ENCODE data around the gene EDN2.

Gene EDN2

DNA sequence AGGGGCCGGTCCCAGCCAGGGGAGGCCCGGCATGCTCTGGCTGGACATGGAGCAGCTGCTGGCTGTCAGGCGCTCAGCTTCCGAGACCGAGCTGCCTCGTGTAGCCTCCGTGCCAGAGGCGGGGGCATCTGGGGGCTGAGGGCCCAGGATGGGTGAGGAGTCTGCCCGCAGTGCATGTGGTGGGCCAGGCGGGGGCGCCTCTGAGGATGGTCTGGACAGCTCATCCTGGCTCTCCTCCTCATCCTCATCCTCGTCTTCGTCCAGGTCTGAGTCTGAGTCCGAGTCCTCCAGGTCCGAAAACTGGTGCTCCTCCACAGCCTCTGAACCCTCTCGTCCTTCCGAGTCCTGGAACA lies 28.9 kb upstream of the EDN2 start:
- TF ChIP-seq, protein P1, sequence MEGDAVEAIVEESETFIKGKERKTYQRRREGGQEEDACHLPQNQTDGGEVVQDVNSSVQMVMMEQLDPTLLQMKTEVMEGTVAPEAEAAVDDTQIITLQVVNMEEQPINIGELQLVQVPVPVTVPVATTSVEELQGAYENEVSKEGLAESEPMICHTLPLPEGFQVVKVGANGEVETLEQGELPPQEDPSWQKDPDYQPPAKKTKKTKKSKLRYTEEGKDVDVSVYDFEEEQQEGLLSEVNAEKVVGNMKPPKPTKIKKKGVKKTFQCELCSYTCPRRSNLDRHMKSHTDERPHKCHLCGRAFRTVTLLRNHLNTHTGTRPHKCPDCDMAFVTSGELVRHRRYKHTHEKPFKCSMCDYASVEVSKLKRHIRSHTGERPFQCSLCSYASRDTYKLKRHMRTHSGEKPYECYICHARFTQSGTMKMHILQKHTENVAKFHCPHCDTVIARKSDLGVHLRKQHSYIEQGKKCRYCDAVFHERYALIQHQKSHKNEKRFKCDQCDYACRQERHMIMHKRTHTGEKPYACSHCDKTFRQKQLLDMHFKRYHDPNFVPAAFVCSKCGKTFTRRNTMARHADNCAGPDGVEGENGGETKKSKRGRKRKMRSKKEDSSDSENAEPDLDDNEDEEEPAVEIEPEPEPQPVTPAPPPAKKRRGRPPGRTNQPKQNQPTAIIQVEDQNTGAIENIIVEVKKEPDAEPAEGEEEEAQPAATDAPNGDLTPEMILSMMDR (conservative IDR thresholded peaks at IDR 0.05; ENCODE audit: low read length): peak; percentile 69
- no peak for TF ChIP-seq EZH2phosphoT487 (IDR thresholded peaks at IDR 0.05; ENCODE audit: borderline replicate concordance)
- Histone ChIP-seq H3K9me3 (ENCODE audit: insufficient read depth, low read depth, low read length) (no peaks in the 10 kb centered on the region), H3K4me1 (ENCODE audit: insufficient read depth, low read length, poor library complexity, severe bottlenecking) (no peaks in the 10 kb centered on the region), H4K20me1 (ENCODE audit: insufficient read depth, low read length, poor library complexity, severe bottlenecking) (no peaks in the 10 kb centered on the region), H3K27me3 (ENCODE audit: insufficient read depth, low read length, poor library complexity, severe bottlenecking) (no peaks in the 10 kb centered on the region), H3K4me2 (ENCODE audit: low read depth, low read length, poor library complexity, severe bottlenecking) (no peak overlapping the region), H3K4me3 (ENCODE audit: low read length, poor library complexity, severe bottlenecking) (no peak overlapping the region), H3F3A (ENCODE audit: low read depth) (no peaks in the 10 kb centered on the region), H2AFZ (ENCODE audit: low read length) (no peak overlapping the region), H3K36me3 (ENCODE audit: insufficient read depth, low read length) (no peaks in the 10 kb centered on the region), H3K9ac (ENCODE audit: low read depth, low read length, poor library complexity, severe bottlenecking) (no peak overlapping the region), H3K79me2 (ENCODE audit: insufficient read depth, low read length) (no peaks in the 10 kb centered on the region), H3K9me2 (replicated peaks; ENCODE audit: low read depth, low read length) (no peaks in the 10 kb centered on the region)

DNA sequence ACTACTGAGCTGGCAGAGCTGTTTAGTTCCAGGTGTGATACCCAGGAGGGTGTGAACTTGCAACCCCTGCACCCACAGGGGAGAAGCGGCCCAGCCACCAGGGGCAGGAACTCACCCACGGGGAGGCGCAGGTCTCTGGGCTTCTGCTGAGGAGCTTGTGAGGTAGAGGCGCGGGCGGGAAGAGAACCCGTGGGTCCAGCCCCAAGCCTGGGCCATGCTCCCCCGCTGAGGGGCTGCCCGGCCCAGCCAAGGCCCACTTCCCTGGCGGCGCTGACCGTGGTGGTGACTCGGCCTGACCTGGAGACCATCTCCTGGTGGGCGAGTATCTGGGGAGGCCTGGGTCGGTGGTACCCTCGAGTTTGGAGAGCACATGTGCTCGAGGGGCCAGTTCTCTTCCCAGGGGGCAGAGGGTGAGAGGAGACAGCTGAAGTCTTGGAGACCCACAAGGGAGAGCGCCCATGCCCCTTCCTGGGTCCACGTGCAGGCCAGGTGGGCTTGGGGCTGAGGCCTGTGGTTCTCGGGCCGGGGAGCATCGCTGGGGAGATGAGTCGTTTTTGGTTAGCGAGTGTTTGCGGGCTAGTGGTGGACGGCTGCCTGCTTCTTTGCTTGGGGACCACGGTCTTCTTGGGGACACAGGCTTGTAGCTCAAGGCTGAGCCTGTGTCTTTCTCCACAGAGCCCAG lies 28.4 kb upstream of the EDN2 start:
- Histone ChIP-seq H3K27me3 (ENCODE audit: insufficient read depth, low read length, poor library complexity, severe bottlenecking) (no peaks in the 10 kb centered on the region), H3F3A (ENCODE audit: low read depth) (no peaks in the 10 kb centered on the region), H4K20me1 (ENCODE audit: insufficient read depth, low read length, poor library complexity, severe bottlenecking) (no peaks in the 10 kb centered on the region), H2AFZ (ENCODE audit: low read length) (no peak overlapping the region), H3K9me3 (ENCODE audit: insufficient read depth, low read depth, low read length) (no peaks in the 10 kb centered on the region), H3K9ac (ENCODE audit: low read depth, low read length, poor library complexity, severe bottlenecking) (no peak overlapping the region), H3K4me2 (ENCODE audit: low read depth, low read length, poor library complexity, severe bottlenecking) (no peak overlapping the region), H3K4me1 (ENCODE audit: insufficient read depth, low read length, poor library complexity, severe bottlenecking) (no peaks in the 10 kb centered on the region), H3K4me3 (ENCODE audit: low read length, poor library complexity, severe bottlenecking) (no peak overlapping the region), H3K9me2 (replicated peaks; ENCODE audit: low read depth, low read length) (no peaks in the 10 kb centered on the region), H3K36me3 (ENCODE audit: insufficient read depth, low read length) (no peaks in the 10 kb centered on the region), H3K79me2 (ENCODE audit: insufficient read depth, low read length) (no peaks in the 10 kb centered on the region)
- TF ChIP-seq, protein P1 (conservative IDR thresholded peaks at IDR 0.05; ENCODE audit: low read length): no peak
- no peak for TF ChIP-seq EZH2phosphoT487 (IDR thresholded peaks at IDR 0.05; ENCODE audit: borderline replicate concordance)

DNA sequence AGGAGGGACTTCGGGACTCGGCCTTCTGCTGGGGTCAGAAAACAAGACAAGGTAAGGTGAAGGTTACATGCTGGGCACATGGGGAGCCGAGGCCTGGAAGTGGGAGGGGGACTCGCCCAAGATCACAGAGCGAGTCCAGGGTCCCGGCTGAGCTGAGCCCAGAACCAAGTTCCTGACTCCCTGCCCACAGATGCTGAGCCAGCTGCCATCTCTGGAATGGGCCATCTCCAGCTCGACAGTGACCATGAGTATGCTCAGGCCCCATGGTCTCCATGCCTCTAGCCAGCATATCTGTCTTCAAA lies 26.7 kb upstream of the EDN2 start:
- H3K4me2 ChIP-seq (ENCODE audit: low read depth, low read length, poor library complexity, severe bottlenecking): no peak overlapping the region
- no peak overlapping the region for H2AFZ ChIP-seq (ENCODE audit: low read length)
- no peak overlapping the region for H3K4me3 ChIP-seq (ENCODE audit: low read length, poor library complexity, severe bottlenecking)
- H3K4me1 ChIP-seq (ENCODE audit: insufficient read depth, low read length, poor library complexity, severe bottlenecking): no peaks in the 10 kb centered on the region
- no peaks in the 10 kb centered on the region for H4K20me1 ChIP-seq (ENCODE audit: insufficient read depth, low read length, poor library complexity, severe bottlenecking)
- TF ChIP-seq EZH2phosphoT487 (IDR thresholded peaks at IDR 0.05; ENCODE audit: borderline replicate concordance): no peak
- H3K9me2 ChIP-seq (replicated peaks; ENCODE audit: low read depth, low read length): no peaks in the 10 kb centered on the region
- H3K27me3 ChIP-seq (ENCODE audit: insufficient read depth, low read length, poor library complexity, severe bottlenecking): no peaks in the 10 kb centered on the region
- no peak overlapping the region for H3K9ac ChIP-seq (ENCODE audit: low read depth, low read length, poor library complexity, severe bottlenecking)
- no peaks in the 10 kb centered on the region for H3F3A ChIP-seq (ENCODE audit: low read depth)
- H3K79me2 ChIP-seq (ENCODE audit: insufficient read depth, low read length): no peaks in the 10 kb centered on the region
- H3K36me3 ChIP-seq (ENCODE audit: insufficient read depth, low read length): no peaks in the 10 kb centered on the region
- no peaks in the 10 kb centered on the region for H3K9me3 ChIP-seq (ENCODE audit: insufficient read depth, low read depth, low read length)

DNA sequence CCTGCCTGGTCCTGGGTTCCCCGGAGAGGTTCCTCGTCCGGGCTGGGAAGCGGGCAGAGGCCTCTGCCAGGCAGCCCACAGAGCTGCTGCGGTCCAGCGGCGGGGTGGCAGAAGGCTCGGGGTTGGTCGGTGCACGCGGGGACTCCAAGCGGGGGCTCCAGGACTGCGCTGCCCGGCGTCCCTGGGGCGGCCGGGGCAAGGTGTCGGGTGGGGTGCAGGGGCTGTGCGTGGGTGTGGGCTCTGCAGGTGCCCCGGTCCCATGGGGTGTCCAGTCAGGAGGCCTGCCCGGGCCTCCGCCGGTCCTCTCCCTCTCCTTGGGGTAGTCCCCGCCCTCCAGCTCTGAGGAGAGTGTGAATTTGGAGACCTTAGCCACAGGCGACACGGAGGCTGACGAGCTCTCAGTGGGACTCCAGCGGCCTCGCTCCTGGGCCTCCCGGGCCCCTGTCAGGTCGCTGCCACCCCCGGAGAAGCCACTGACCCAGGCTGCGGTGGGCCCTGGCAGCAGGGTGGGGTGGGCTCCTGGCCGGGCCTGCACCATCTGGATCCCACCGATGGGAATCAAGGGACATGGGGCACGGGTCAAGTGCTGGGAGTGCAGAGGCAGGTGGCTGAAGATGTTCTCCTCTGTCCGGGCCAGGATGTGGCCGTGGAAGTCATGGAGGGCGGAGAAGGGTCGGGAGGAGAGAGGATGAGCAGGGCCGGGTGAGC lies 26.2 kb upstream of the EDN2 start:
- Histone ChIP-seq H3K4me3 (ENCODE audit: low read length, poor library complexity, severe bottlenecking) (no peak overlapping the region), H3F3A (ENCODE audit: low read depth) (no peaks in the 10 kb centered on the region), H3K36me3 (ENCODE audit: insufficient read depth, low read length) (no peaks in the 10 kb centered on the region), H3K9me3 (ENCODE audit: insufficient read depth, low read depth, low read length) (no peaks in the 10 kb centered on the region), H3K79me2 (ENCODE audit: insufficient read depth, low read length) (no peaks in the 10 kb centered on the region), H3K9me2 (replicated peaks; ENCODE audit: low read depth, low read length) (no peaks in the 10 kb centered on the region), H3K4me1 (ENCODE audit: insufficient read depth, low read length, poor library complexity, severe bottlenecking) (no peaks in the 10 kb centered on the region), H3K4me2 (ENCODE audit: low read depth, low read length, poor library complexity, severe bottlenecking) (no peak overlapping the region), H2AFZ (ENCODE audit: low read length) (no peak overlapping the region), H3K27me3 (ENCODE audit: insufficient read depth, low read length, poor library complexity, severe bottlenecking) (no peaks in the 10 kb centered on the region), H4K20me1 (ENCODE audit: insufficient read depth, low read length, poor library complexity, severe bottlenecking) (no peaks in the 10 kb centered on the region), H3K9ac (ENCODE audit: low read depth, low read length, poor library complexity, severe bottlenecking) (no peak overlapping the region)
- TF ChIP-seq EZH2phosphoT487 (IDR thresholded peaks at IDR 0.05; ENCODE audit: borderline replicate concordance): no peak
- TF ChIP-seq, protein P1 (conservative IDR thresholded peaks at IDR 0.05; ENCODE audit: low read length): no peak
